Sigmoid colon (tissue), 3 donors: ENCODE results near the gene CCDC57.

ENCODE experiments used
- CTCF ChIP-seq, 4 experiments: fragments of 450-650 bp in 3 of 4; fragments of 200-600 bp in 1 of 4; IDR thresholded peaks; one replicate each; pipeline ENCODE4 v1.5.1; 2016 to 2019; ENCODE audit warnings: antibody characterized with exemption in 4 of 4, mild to moderate bottlenecking in 3 of 4, moderate library complexity in 2 of 4
- POLR2A ChIP-seq, 2 donors: fragments of 450-650 bp; IDR thresholded peaks; one replicate each; pipeline ENCODE4 v1.6.1; 2016; ENCODE audit warnings: antibody characterized with exemption in 2 of 2, mild to moderate bottlenecking in 2 of 2, moderate library complexity in 2 of 2

GRCh38 chr17:82236142-82236971 lies 23.7 kb upstream of the CCDC57 start:
- TF ChIP-seq POLR2A (IDR thresholded peaks at IDR 0.05) (no peak), CTCF (IDR thresholded peaks at IDR 0.05) (peak; percentile 85 to 97 (median 96))
